ENCODE data around the gene ARPC4.
"Not testable (repeated sequence)": the region's sequence is repeated elsewhere in the genome, so short reads cannot be mapped to it uniquely, and the experiment has no call there.

Gene ARPC4

GRCh38 chr3:9834520-9835380, 41.9 kb downstream of the ARPC4 start:
- Histone ChIP-seq H3K27me3 (ENCODE audit: control insufficient read depth, insufficient read depth, low read length) (no peaks in the 10 kb centered on the region), H3K9ac (ENCODE audit: low read length) (no peak overlapping the region), H3K4me1 (ENCODE audit: control insufficient read depth, low read depth, low read length) (no peaks in the 10 kb centered on the region), H3K9me3 (ENCODE audit: control insufficient read depth, low read depth, low read length) (no peaks in the 10 kb centered on the region), H3K27ac (ENCODE audit: low read length) (no peak overlapping the region), H3K4me3 (ENCODE audit: low read length) (no peak overlapping the region), H3K36me3 (ENCODE audit: control insufficient read depth, low read depth, low read length) (peaks cover 9% of the 10 kb centered on the region)

- H3K27me3 ChIP-seq (ENCODE audit: control insufficient read depth, insufficient read depth, low read length): no peaks in the 10 kb centered on the region
- H3K9me3 ChIP-seq (ENCODE audit: control insufficient read depth, low read depth, low read length): no peaks in the 10 kb centered on the region
- H3K36me3 ChIP-seq (ENCODE audit: control insufficient read depth, low read depth, low read length): peaks cover 20% of the 10 kb centered on the region
- no peak overlapping the region for H3K9ac ChIP-seq (ENCODE audit: low read length)
- no peak overlapping the region for H3K27ac ChIP-seq (ENCODE audit: low read length)
- H3K4me3 ChIP-seq (ENCODE audit: low read length): no peak overlapping the region
- H3K4me1 ChIP-seq (ENCODE audit: control insufficient read depth, low read depth, low read length): no peaks in the 10 kb centered on the region
Measured at GRCh38 chr3:9837701-9838582, 45.1 kb downstream of the ARPC4 start.

GRCh38 chr3:9838856-9839255, 46.0 kb downstream of the ARPC4 start:
- Histone ChIP-seq H3K9me3 (ENCODE audit: control insufficient read depth, low read depth, low read length) (no peaks in the 10 kb centered on the region), H3K27me3 (ENCODE audit: control insufficient read depth, insufficient read depth, low read length) (no peaks in the 10 kb centered on the region), H3K4me3 (ENCODE audit: low read length) (no peak overlapping the region), H3K4me1 (ENCODE audit: control insufficient read depth, low read depth, low read length) (no peaks in the 10 kb centered on the region), H3K9ac (ENCODE audit: low read length) (no peak overlapping the region), H3K36me3 (ENCODE audit: control insufficient read depth, low read depth, low read length) (peaks cover 20% of the 10 kb centered on the region), H3K27ac (ENCODE audit: low read length) (no peak overlapping the region)

GRCh38 chr3:9841015-9841414, 48.1 kb downstream of the ARPC4 start:
- Histone ChIP-seq H3K36me3 (ENCODE audit: control insufficient read depth, low read depth, low read length) (peaks cover 20% of the 10 kb centered on the region), H3K4me1 (ENCODE audit: control insufficient read depth, low read depth, low read length) (peaks cover 3% of the 10 kb centered on the region), H3K4me3 (ENCODE audit: low read length) (no peak overlapping the region), H3K27ac (ENCODE audit: low read length) (no peak overlapping the region), H3K9ac (ENCODE audit: low read length) (no peak overlapping the region), H3K27me3 (ENCODE audit: control insufficient read depth, insufficient read depth, low read length) (no peaks in the 10 kb centered on the region), H3K9me3 (ENCODE audit: control insufficient read depth, low read depth, low read length) (no peaks in the 10 kb centered on the region)

GRCh38 chr3:9843715-9844438, 51.0 kb downstream of the ARPC4 start, which contains the start of gene RPUSD3:
TSS of gene RPUSD3 (minus strand) at chr3:9844008. CDS start at chr3:9843990, 18 bp downstream.
- Histone ChIP-seq H3K4me1 (ENCODE audit: control insufficient read depth, low read depth, low read length) (peaks cover 3% of the 10 kb centered on the region), H3K36me3 (ENCODE audit: control insufficient read depth, low read depth, low read length) (peaks cover 15% of the 10 kb centered on the region), H3K4me3 (ENCODE audit: low read length) (peak within 1 kb of the TSS; percentile 88), H3K9me3 (ENCODE audit: control insufficient read depth, low read depth, low read length) (no peaks in the 10 kb centered on the region), H3K9ac (ENCODE audit: low read length) (peak within 1 kb of the TSS; percentile 77), H3K27ac (ENCODE audit: low read length) (peak within 1 kb of the TSS; percentile 56), H3K27me3 (ENCODE audit: control insufficient read depth, insufficient read depth, low read length) (no peaks in the 10 kb centered on the region)

GRCh38 chr3:9846231-9846630, 53.3 kb downstream of the ARPC4 start:
- H3K9ac ChIP-seq (ENCODE audit: low read length): no peak overlapping the region
- peaks cover 3% of the 10 kb centered on the region for H3K4me1 ChIP-seq (ENCODE audit: control insufficient read depth, low read depth, low read length)
- no peak overlapping the region for H3K27ac ChIP-seq (ENCODE audit: low read length)
- no peak overlapping the region for H3K4me3 ChIP-seq (ENCODE audit: low read length)
- peaks cover under 1% of the 10 kb centered on the region for H3K36me3 ChIP-seq (ENCODE audit: control insufficient read depth, low read depth, low read length)
- no peaks in the 10 kb centered on the region for H3K27me3 ChIP-seq (ENCODE audit: control insufficient read depth, insufficient read depth, low read length)
- H3K9me3 ChIP-seq (ENCODE audit: control insufficient read depth, low read depth, low read length): no peaks in the 10 kb centered on the region

GRCh38 chr3:9846931-9847488, 54.1 kb downstream of the ARPC4 start:
- H3K4me3 ChIP-seq (ENCODE audit: low read length): no peak overlapping the region
- H3K9ac ChIP-seq (ENCODE audit: low read length): no peak overlapping the region
- H3K9me3 ChIP-seq (ENCODE audit: control insufficient read depth, low read depth, low read length): no peaks in the 10 kb centered on the region
- H3K27ac ChIP-seq (ENCODE audit: low read length): no peak overlapping the region
- H3K4me1 ChIP-seq (ENCODE audit: control insufficient read depth, low read depth, low read length): peaks cover 3% of the 10 kb centered on the region
- no peaks in the 10 kb centered on the region for H3K27me3 ChIP-seq (ENCODE audit: control insufficient read depth, insufficient read depth, low read length)
- H3K36me3 ChIP-seq (ENCODE audit: control insufficient read depth, low read depth, low read length): no peaks in the 10 kb centered on the region

GRCh38 chr3:9847870-9848269, 55.0 kb downstream of the ARPC4 start:
- H3K9me3 ChIP-seq (ENCODE audit: control insufficient read depth, low read depth, low read length); H3K36me3 ChIP-seq (ENCODE audit: control insufficient read depth, low read depth, low read length); H3K4me3 ChIP-seq (ENCODE audit: low read length); H3K9ac ChIP-seq (ENCODE audit: low read length); H3K27me3 ChIP-seq (ENCODE audit: control insufficient read depth, insufficient read depth, low read length); H3K4me1 ChIP-seq (ENCODE audit: control insufficient read depth, low read depth, low read length); H3K27ac ChIP-seq (ENCODE audit: low read length): not testable (repeated sequence)

- not testable (repeated sequence) for H3K27me3 ChIP-seq (ENCODE audit: control insufficient read depth, insufficient read depth, low read length); H3K4me1 ChIP-seq (ENCODE audit: control insufficient read depth, low read depth, low read length); H3K4me3 ChIP-seq (ENCODE audit: low read length); H3K9me3 ChIP-seq (ENCODE audit: control insufficient read depth, low read depth, low read length); H3K9ac ChIP-seq (ENCODE audit: low read length); H3K36me3 ChIP-seq (ENCODE audit: control insufficient read depth, low read depth, low read length); H3K27ac ChIP-seq (ENCODE audit: low read length)
Measured at GRCh38 chr3:9848860-9849259, 56.0 kb downstream of the ARPC4 start.

GRCh38 chr3:9851383-9851782, 58.5 kb downstream of the ARPC4 start:
- H3K9ac ChIP-seq (ENCODE audit: low read length); H3K4me1 ChIP-seq (ENCODE audit: control insufficient read depth, low read depth, low read length); H3K4me3 ChIP-seq (ENCODE audit: low read length); H3K36me3 ChIP-seq (ENCODE audit: control insufficient read depth, low read depth, low read length); H3K9me3 ChIP-seq (ENCODE audit: control insufficient read depth, low read depth, low read length); H3K27me3 ChIP-seq (ENCODE audit: control insufficient read depth, insufficient read depth, low read length); H3K27ac ChIP-seq (ENCODE audit: low read length): not testable (repeated sequence)

- not testable (repeated sequence) for H3K4me3 ChIP-seq (ENCODE audit: low read length); H3K9ac ChIP-seq (ENCODE audit: low read length)
Measured at GRCh38 chr3:9851926-9852325, 59.0 kb downstream of the ARPC4 start.

More at GRCh38 chr3:9851926-9852325, 59.0 kb downstream of the ARPC4 start:
- H3K9me3 ChIP-seq (ENCODE audit: control insufficient read depth, low read depth, low read length); H3K27ac ChIP-seq (ENCODE audit: low read length); H3K4me1 ChIP-seq (ENCODE audit: control insufficient read depth, low read depth, low read length); H3K36me3 ChIP-seq (ENCODE audit: control insufficient read depth, low read depth, low read length); H3K27me3 ChIP-seq (ENCODE audit: control insufficient read depth, insufficient read depth, low read length): not testable (repeated sequence)

Data from iPS-18a (cell line).